Measurements from ENCODE around the gene ACAD11. TPM values are rescaled to one million over a fixed set of nuclear protein-coding genes. Genes with fewer than 3 reads are reported as not detected.

The ACAD11 gene
- polyA plus RNA-seq, 3 donors, result 0.31 to 25.4 (median 0.40) TPM

GRCh38 chr3:132635052-132635451, 24.6 kb downstream of the ACAD11 start:
- no peak for DNase-seq
- Histone ChIP-seq H3K27ac (ENCODE audit: low read depth in 1 of 2, low read length in 2 of 2) (no peak overlapping the region), H3K79me2 (ENCODE audit: insufficient read depth, low read length) (no peaks in the 10 kb centered on the region), H3K27me3 (ENCODE audit: control insufficient read depth in 2 of 2, insufficient read depth in 2 of 2, low read length in 2 of 2) (no peaks in the 10 kb centered on the region), H2AFZ (ENCODE audit: insufficient read depth, low read depth, low read length, poor library complexity, severe bottlenecking) (no peak overlapping the region), H3K36me3 (replicated peaks in 1 of 2; ENCODE audit: control insufficient read depth in 1 of 2, insufficient read depth in 2 of 2, low read length in 2 of 2) (peaks cover 4 to 27% of the 10 kb centered on the region in 2 donors), H4K20me1 (ENCODE audit: insufficient read depth, low read length) (no peaks in the 10 kb centered on the region), H3K4me1 (ENCODE audit: control insufficient read depth in 1 of 2, insufficient read depth in 2 of 2, low read length in 2 of 2) (no peaks in the 10 kb centered on the region), H3K9me3 (replicated peaks in 1 of 2; ENCODE audit: control insufficient read depth in 1 of 2, insufficient read depth in 1 of 2, low read length in 2 of 2) (no peaks in the 10 kb centered on the region), H3K4me3 (replicated peaks in 1 of 3; ENCODE audit: low read depth in 2 of 3, low read length in 3 of 3) (no peak overlapping the region), H3K4me2 (replicated peaks; ENCODE audit: extremely low read depth, low read length, poor library complexity, severe bottlenecking) (no peak overlapping the region), H3K9ac (ENCODE audit: insufficient read depth, low read length, poor library complexity, severe bottlenecking) (no peak overlapping the region)
- H3K27ac Mint-ChIP-seq, result no peak overlapping the region
- no peak for TF ChIP-seq CTCF (IDR thresholded peaks at IDR 0.05)
- no peaks in the 10 kb centered on the region for H3K9me3 Mint-ChIP-seq
- H3K36me3 Mint-ChIP-seq, result peaks cover 12 to 22% of the 10 kb centered on the region in 2 donors
- no peaks in the 10 kb centered on the region for H3K27me3 Mint-ChIP-seq (ENCODE audit: low read depth in 3 of 3)
- intact Hi-C loops (cut with micrococcal nuclease), result no loop called here
- H3K4me1 Mint-ChIP-seq, result no peaks in the 10 kb centered on the region
- no peak overlapping the region for H3K4me3 Mint-ChIP-seq

- H4K20me1 ChIP-seq (ENCODE audit: insufficient read depth, low read length), result no peaks in the 10 kb centered on the region
- no peaks in the 10 kb centered on the region for H3K4me1 ChIP-seq (ENCODE audit: control insufficient read depth in 1 of 2, insufficient read depth in 2 of 2, low read length in 2 of 2)
- Mint-ChIP-seq H3K36me3 (peaks cover 12 to 20% of the 10 kb centered on the region in 2 donors), H3K27me3 (ENCODE audit: low read depth in 3 of 3) (no peaks in the 10 kb centered on the region), H3K4me1 (no peaks in the 10 kb centered on the region), H3K9me3 (no peaks in the 10 kb centered on the region), H3K27ac (no peak overlapping the region), H3K4me3 (no peak overlapping the region)
- no peaks in the 10 kb centered on the region for H3K79me2 ChIP-seq (ENCODE audit: insufficient read depth, low read length)
- H2AFZ ChIP-seq (ENCODE audit: insufficient read depth, low read depth, low read length, poor library complexity, severe bottlenecking), result no peak overlapping the region
- H3K36me3 ChIP-seq (replicated peaks in 1 of 2; ENCODE audit: control insufficient read depth in 1 of 2, insufficient read depth in 2 of 2, low read length in 2 of 2), result peaks cover 14 to 17% of the 10 kb centered on the region in 2 donors
- H3K9me3 ChIP-seq (replicated peaks in 1 of 2; ENCODE audit: control insufficient read depth in 1 of 2, insufficient read depth in 1 of 2, low read length in 2 of 2), result no peaks in the 10 kb centered on the region
- no peak overlapping the region for H3K27ac ChIP-seq (ENCODE audit: low read depth in 1 of 2, low read length in 2 of 2)
- intact Hi-C loops (cut with micrococcal nuclease), result no loop called here
- no peaks in the 10 kb centered on the region for H3K27me3 ChIP-seq (ENCODE audit: control insufficient read depth in 2 of 2, insufficient read depth in 2 of 2, low read length in 2 of 2)
- no peak for TF ChIP-seq CTCF (IDR thresholded peaks at IDR 0.05)
- no peak for DNase-seq
- 100% methylated on average over 2 of the region's 7 CpGs for WGBS (ENCODE audit: insufficient coverage)
- H3K4me2 ChIP-seq (replicated peaks; ENCODE audit: extremely low read depth, low read length, poor library complexity, severe bottlenecking), result no peak overlapping the region
- H3K9ac ChIP-seq (ENCODE audit: insufficient read depth, low read length, poor library complexity, severe bottlenecking), result no peak overlapping the region
- H3K4me3 ChIP-seq (replicated peaks in 1 of 3; ENCODE audit: low read depth in 2 of 3, low read length in 3 of 3), result no peak overlapping the region
Observed at GRCh38 chr3:132630612-132631011, 29.0 kb downstream of the ACAD11 start.

Data from CD14-positive monocyte (primary cell).